Stimulated activated naive CD8-positive, alpha-beta T cell treated with anti-CD3 and anti-CD28 coated beads, Interleukin-15, amount 100 ng/mL, for 72 hours (primary cell): ENCODE data around the gene SLC37A1.
A peak's percentile ranks its signal among the peaks of the same experiment; 100 is the strongest.

ENCODE experiments used
- ATAC-seq: fragments of 150-1000 bp; cut with Tn5 transposase; 2 replicates; pipeline ENCODE4 v1.10.0; 2021; ENCODE audit warnings: mild to moderate bottlenecking, moderate library complexity
- DNase-seq, 2 donors: peaks; one replicate each; pipeline ENCODE4 v3.0.0; 2021 to 2022
- H3K27ac Mint-ChIP-seq, 2 donors: one replicate each; pipeline ENCODE4 v1.8.0; 2022; ENCODE audit warnings: mild to moderate bottlenecking in 2 of 2, mixed read lengths in 2 of 2, moderate library complexity in 2 of 2
- H3K27me3 Mint-ChIP-seq: one replicate; pipeline ENCODE4 v1.8.0; 2022; ENCODE audit warnings: mixed read lengths
- H3K4me1 Mint-ChIP-seq: one replicate; pipeline ENCODE4 v1.8.0; 2022; ENCODE audit warnings: mild to moderate bottlenecking, mixed read lengths
- H3K4me3 Mint-ChIP-seq, 2 donors: one replicate each; pipeline ENCODE4 v1.8.0; 2022; ENCODE audit warnings: mild to moderate bottlenecking in 2 of 2, mixed read lengths in 2 of 2, moderate library complexity in 1 of 2
- H3K9me3 Mint-ChIP-seq, 2 donors: one replicate each; pipeline ENCODE4 v1.8.0; 2022; ENCODE audit warnings: mixed read lengths in 2 of 2

The SLC37A1 gene

GRCh38 chr21:42525029-42525581 is 11.5 kb downstream of the SLC37A1 start:
- Mint-ChIP-seq H3K27ac (peak overlapping the region; percentile 65 to 69), H3K4me3 (peak overlapping the region; percentile 83 to 84), H3K9me3 (no peaks in the 10 kb centered on the region), H3K4me1 (peaks cover 58% of the 10 kb centered on the region), H3K27me3 (no peaks in the 10 kb centered on the region)
- ATAC-seq (no peak), DNase-seq (no peak)

GRCh38 chr21:42525676-42526378 is 12.2 kb downstream of the SLC37A1 start:
- H3K4me3 Mint-ChIP-seq = peak overlapping the region in 1 of 2 donors; percentile 28
- DNase-seq = no peak
- no peaks in the 10 kb centered on the region for H3K27me3 Mint-ChIP-seq
- no peaks in the 10 kb centered on the region for H3K9me3 Mint-ChIP-seq
- peaks cover 65% of the 10 kb centered on the region for H3K4me1 Mint-ChIP-seq
- H3K27ac Mint-ChIP-seq = no peak overlapping the region
- no peak for ATAC-seq

GRCh38 chr21:42526379-42526727 is 12.7 kb downstream of the SLC37A1 start:
- Mint-ChIP-seq H3K4me3 (peak overlapping the region in 1 of 2 donors; percentile 72), H3K4me1 (peaks cover 65% of the 10 kb centered on the region), H3K27me3 (no peaks in the 10 kb centered on the region), H3K27ac (no peak overlapping the region), H3K9me3 (no peaks in the 10 kb centered on the region)
- ATAC-seq (no peak), DNase-seq (no peak)

GRCh38 chr21:42527127-42527488 is 13.5 kb downstream of the SLC37A1 start:
- H3K4me3 Mint-ChIP-seq = peak overlapping the region; percentile 71 to 86
- ATAC-seq = no peak
- no peaks in the 10 kb centered on the region for H3K9me3 Mint-ChIP-seq
- peak overlapping the region in 1 of 2 donors; percentile 92 for H3K27ac Mint-ChIP-seq
- DNase-seq = no peak
- H3K27me3 Mint-ChIP-seq = no peaks in the 10 kb centered on the region
- H3K4me1 Mint-ChIP-seq = peaks cover 65% of the 10 kb centered on the region

- Mint-ChIP-seq H3K4me3 (peak overlapping the region; percentile 71 to 86), H3K27me3 (no peaks in the 10 kb centered on the region), H3K4me1 (peaks cover 70% of the 10 kb centered on the region), H3K27ac (peak overlapping the region; percentile 65 to 87), H3K9me3 (no peaks in the 10 kb centered on the region)
- ATAC-seq (peak; percentile 89), DNase-seq (peak; percentile 36 to 74)
Observed at GRCh38 chr21:42527489-42528158, 14.0 kb downstream of the SLC37A1 start.

- H3K27me3 Mint-ChIP-seq = no peaks in the 10 kb centered on the region
- DNase-seq (peak in 1 of 2 donors; percentile 33), ATAC-seq (no peak)
- H3K27ac Mint-ChIP-seq = no peak overlapping the region
- H3K4me3 Mint-ChIP-seq = peak overlapping the region in 1 of 2 donors; percentile 10
- H3K4me1 Mint-ChIP-seq = peaks cover 71% of the 10 kb centered on the region
- no peaks in the 10 kb centered on the region for H3K9me3 Mint-ChIP-seq
Observed at GRCh38 chr21:42530167-42530518, 16.5 kb downstream of the SLC37A1 start.

GRCh38 chr21:42531771-42532170 is 18.1 kb downstream of the SLC37A1 start:
- Mint-ChIP-seq H3K27ac (no peak overlapping the region), H3K27me3 (no peaks in the 10 kb centered on the region), H3K4me1 (peaks cover 64% of the 10 kb centered on the region), H3K9me3 (no peaks in the 10 kb centered on the region), H3K4me3 (no peak overlapping the region)
- DNase-seq = no peak
- ATAC-seq = no peak

GRCh38 chr21:42532466-42533181 is 19.0 kb downstream of the SLC37A1 start:
- no peaks in the 10 kb centered on the region for H3K27me3 Mint-ChIP-seq
- DNase-seq (no peak), ATAC-seq (no peak)
- no peak overlapping the region for H3K4me3 Mint-ChIP-seq
- H3K9me3 Mint-ChIP-seq = no peaks in the 10 kb centered on the region
- H3K27ac Mint-ChIP-seq = peak overlapping the region; percentile 25 to 68
- H3K4me1 Mint-ChIP-seq = peaks cover 61% of the 10 kb centered on the region

GRCh38 chr21:42533306-42533962 is 19.8 kb downstream of the SLC37A1 start:
- H3K27me3 Mint-ChIP-seq = no peaks in the 10 kb centered on the region
- DNase-seq (peak in 1 of 2 donors; percentile 3), ATAC-seq (no peak)
- no peaks in the 10 kb centered on the region for H3K9me3 Mint-ChIP-seq
- peaks cover 53% of the 10 kb centered on the region for H3K4me1 Mint-ChIP-seq
- H3K27ac Mint-ChIP-seq = no peak overlapping the region
- peak overlapping the region in 1 of 2 donors; percentile 63 for H3K4me3 Mint-ChIP-seq

GRCh38 chr21:42533963-42534355 is 20.3 kb downstream of the SLC37A1 start:
- Mint-ChIP-seq H3K4me1 (peaks cover 51% of the 10 kb centered on the region), H3K9me3 (no peaks in the 10 kb centered on the region), H3K27ac (peak overlapping the region in 1 of 2 donors; percentile 76)

GRCh38 chr21:42534421-42535378 is 21.0 kb downstream of the SLC37A1 start:
- DNase-seq (no peak), ATAC-seq (peak; percentile 21)
- Mint-ChIP-seq H3K4me1 (peaks cover 46% of the 10 kb centered on the region), H3K9me3 (no peaks in the 10 kb centered on the region), H3K27ac (peak overlapping the region in 1 of 2 donors; percentile 76), H3K27me3 (no peaks in the 10 kb centered on the region), H3K4me3 (peak overlapping the region; percentile 50 to 63)

More at GRCh38 chr21:42533963-42534355, 20.3 kb downstream of the SLC37A1 start:
- DNase-seq (no peak), ATAC-seq (no peak)
- Mint-ChIP-seq H3K4me3 (peak overlapping the region; percentile 50 to 63), H3K27me3 (no peaks in the 10 kb centered on the region)

GRCh38 chr21:42535602-42536171 is 22.0 kb downstream of the SLC37A1 start:
- DNase-seq (no peak), ATAC-seq (no peak)
- no peaks in the 10 kb centered on the region for H3K27me3 Mint-ChIP-seq
- H3K4me1 Mint-ChIP-seq = peaks cover 36% of the 10 kb centered on the region
- no peaks in the 10 kb centered on the region for H3K9me3 Mint-ChIP-seq
- H3K4me3 Mint-ChIP-seq = no peak overlapping the region
- H3K27ac Mint-ChIP-seq = no peak overlapping the region

- ATAC-seq = no peak
- no peak overlapping the region for H3K4me3 Mint-ChIP-seq
- no peak overlapping the region for H3K27ac Mint-ChIP-seq
- no peaks in the 10 kb centered on the region for H3K27me3 Mint-ChIP-seq
- no peak for DNase-seq
- H3K9me3 Mint-ChIP-seq = no peaks in the 10 kb centered on the region
- H3K4me1 Mint-ChIP-seq = peaks cover 35% of the 10 kb centered on the region
Observed at GRCh38 chr21:42536601-42537000, 22.9 kb downstream of the SLC37A1 start.

- DNase-seq (peak; percentile 16 to 27), ATAC-seq (peak; percentile 83)
- no peaks in the 10 kb centered on the region for H3K27me3 Mint-ChIP-seq
- H3K4me3 Mint-ChIP-seq = no peak overlapping the region
- no peak overlapping the region for H3K27ac Mint-ChIP-seq
- peaks cover 34% of the 10 kb centered on the region for H3K4me1 Mint-ChIP-seq
- no peaks in the 10 kb centered on the region for H3K9me3 Mint-ChIP-seq
Observed at GRCh38 chr21:42537106-42537742, 23.6 kb downstream of the SLC37A1 start.
